ENCODE measurements around the gene LVRN. TPM values are rescaled to one million over a fixed set of nuclear protein-coding genes. Genes with fewer than 3 reads are reported as not detected.
A peak's percentile ranks its signal among the peaks of the same experiment; 100 is the strongest.

Gene LVRN
- polyA plus RNA-seq, 3 donors: not detected

DNA sequence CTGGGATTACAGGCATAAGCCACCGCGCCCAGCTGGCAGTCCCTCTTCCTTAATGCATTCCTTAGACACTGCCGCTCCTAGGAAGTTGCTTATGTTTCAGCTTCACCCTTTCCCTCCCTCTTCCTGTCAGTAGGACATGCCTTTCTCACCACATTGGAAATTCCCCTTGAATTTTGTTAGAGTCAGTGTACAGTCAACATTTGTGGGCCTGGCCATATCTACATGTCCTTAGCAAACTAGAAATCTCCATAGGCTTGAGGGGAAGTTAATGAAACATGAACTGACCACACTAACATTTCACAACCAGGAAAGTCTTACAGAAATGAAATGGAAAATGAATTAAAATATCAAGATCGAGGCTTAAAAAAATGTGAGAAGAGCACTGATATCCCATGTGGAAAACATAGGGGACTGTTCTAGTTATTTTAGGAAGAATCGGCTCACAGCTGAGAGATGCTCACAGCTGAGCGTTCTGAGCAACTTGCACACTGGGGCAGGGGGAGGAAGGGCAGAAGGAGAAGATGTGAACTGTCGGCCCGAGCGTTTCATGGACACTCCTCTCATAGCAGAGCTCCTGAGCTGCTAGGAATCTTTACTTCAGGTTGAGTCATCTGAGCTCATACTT lies 21.1 kb upstream of the LVRN start:
- Histone ChIP-seq H3K36me3 (replicated peaks in 1 of 2; ENCODE audit: control insufficient read depth in 1 of 2, insufficient read depth in 2 of 2, low read length in 2 of 2) (no peaks in the 10 kb centered on the region), H3K9me3 (replicated peaks in 1 of 2; ENCODE audit: control insufficient read depth in 1 of 2, insufficient read depth in 1 of 2, low read length in 2 of 2) (no peaks in the 10 kb centered on the region), H3K9ac (ENCODE audit: insufficient read depth, low read length, poor library complexity, severe bottlenecking) (no peak overlapping the region), H3K27ac (ENCODE audit: low read depth in 1 of 2, low read length in 2 of 2) (no peak overlapping the region), H2AFZ (ENCODE audit: insufficient read depth, low read depth, low read length, poor library complexity, severe bottlenecking) (no peak overlapping the region), H3K4me1 (ENCODE audit: control insufficient read depth in 1 of 2, insufficient read depth in 2 of 2, low read length in 2 of 2) (no peaks in the 10 kb centered on the region), H3K4me3 (replicated peaks in 1 of 3; ENCODE audit: low read depth in 2 of 3, low read length in 3 of 3) (no peak overlapping the region), H3K4me2 (replicated peaks; ENCODE audit: extremely low read depth, low read length, poor library complexity, severe bottlenecking) (peak overlapping the region; percentile 16), H4K20me1 (ENCODE audit: insufficient read depth, low read length) (no peaks in the 10 kb centered on the region), H3K27me3 (ENCODE audit: control insufficient read depth in 2 of 2, insufficient read depth in 2 of 2, low read length in 2 of 2) (no peaks in the 10 kb centered on the region), H3K79me2 (ENCODE audit: insufficient read depth, low read length) (no peaks in the 10 kb centered on the region)
- Mint-ChIP-seq H3K27ac (peak overlapping the region in 2 of 7 donors; percentile 2 to 99), H3K36me3 (no peaks in the 10 kb centered on the region), H3K27me3 (ENCODE audit: low read depth in 3 of 3) (peaks cover 1 to 9% (median 5%) of the 10 kb centered on the region in 3 donors), H3K4me3 (peak overlapping the region in 1 of 2 donors; percentile 10), H3K9me3 (peaks cover 0 to 9% (median 5%) of the 10 kb centered on the region in 7 donors), H3K4me1 (peaks cover 4% of the 10 kb centered on the region)
- WGBS (ENCODE audit: insufficient coverage): 100% methylated on average over 3 of the region's 9 CpGs
- TF ChIP-seq, protein P1, sequence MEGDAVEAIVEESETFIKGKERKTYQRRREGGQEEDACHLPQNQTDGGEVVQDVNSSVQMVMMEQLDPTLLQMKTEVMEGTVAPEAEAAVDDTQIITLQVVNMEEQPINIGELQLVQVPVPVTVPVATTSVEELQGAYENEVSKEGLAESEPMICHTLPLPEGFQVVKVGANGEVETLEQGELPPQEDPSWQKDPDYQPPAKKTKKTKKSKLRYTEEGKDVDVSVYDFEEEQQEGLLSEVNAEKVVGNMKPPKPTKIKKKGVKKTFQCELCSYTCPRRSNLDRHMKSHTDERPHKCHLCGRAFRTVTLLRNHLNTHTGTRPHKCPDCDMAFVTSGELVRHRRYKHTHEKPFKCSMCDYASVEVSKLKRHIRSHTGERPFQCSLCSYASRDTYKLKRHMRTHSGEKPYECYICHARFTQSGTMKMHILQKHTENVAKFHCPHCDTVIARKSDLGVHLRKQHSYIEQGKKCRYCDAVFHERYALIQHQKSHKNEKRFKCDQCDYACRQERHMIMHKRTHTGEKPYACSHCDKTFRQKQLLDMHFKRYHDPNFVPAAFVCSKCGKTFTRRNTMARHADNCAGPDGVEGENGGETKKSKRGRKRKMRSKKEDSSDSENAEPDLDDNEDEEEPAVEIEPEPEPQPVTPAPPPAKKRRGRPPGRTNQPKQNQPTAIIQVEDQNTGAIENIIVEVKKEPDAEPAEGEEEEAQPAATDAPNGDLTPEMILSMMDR (IDR thresholded peaks at IDR 0.05): no peak
- intact Hi-C loops (cut with micrococcal nuclease): no loop called here
- DNase-seq: peak in 1 of 3 donors; percentile 44

DNA sequence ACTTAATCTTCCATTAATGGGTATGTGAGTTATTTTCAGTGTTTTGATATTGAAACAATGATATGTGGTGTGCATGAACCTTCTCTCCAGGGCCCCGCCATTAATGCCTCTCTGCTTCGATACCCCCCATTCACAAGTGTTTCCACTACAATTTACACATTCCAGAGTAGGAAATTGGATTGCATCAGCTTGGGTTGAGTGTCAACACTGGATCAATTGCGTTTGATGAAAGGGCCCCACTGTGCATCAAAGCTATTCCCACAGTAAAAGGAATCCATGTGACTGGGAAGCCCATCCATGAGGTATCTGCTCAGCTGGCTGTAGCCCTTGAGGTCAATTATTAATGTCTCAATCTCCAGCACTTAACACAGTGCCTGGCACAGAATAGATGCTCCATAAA lies 17.8 kb upstream of the LVRN start:
- intact Hi-C loops (cut with micrococcal nuclease): no loop called here
- no peaks in the 10 kb centered on the region for H3K27me3 ChIP-seq (ENCODE audit: control insufficient read depth in 2 of 2, insufficient read depth in 2 of 2, low read length in 2 of 2)
- Mint-ChIP-seq H3K9me3 (peaks cover 0 to 9% (median 5%) of the 10 kb centered on the region in 7 donors), H3K4me1 (peaks cover 12% of the 10 kb centered on the region), H3K4me3 (no peak overlapping the region), H3K27me3 (ENCODE audit: low read depth in 3 of 3) (peaks cover 3 to 7% (median 5%) of the 10 kb centered on the region in 3 donors), H3K27ac (no peak overlapping the region), H3K36me3 (no peaks in the 10 kb centered on the region)
- no peak overlapping the region for H3K4me2 ChIP-seq (replicated peaks; ENCODE audit: extremely low read depth, low read length, poor library complexity, severe bottlenecking)
- no peaks in the 10 kb centered on the region for H3K79me2 ChIP-seq (ENCODE audit: insufficient read depth, low read length)
- peaks cover 0 to 7% of the 10 kb centered on the region in 2 donors for H3K4me1 ChIP-seq (ENCODE audit: control insufficient read depth in 1 of 2, insufficient read depth in 2 of 2, low read length in 2 of 2)
- no CpG with 5 or more reads among the region's 3 CpGs for WGBS (ENCODE audit: insufficient coverage)
- H3K9ac ChIP-seq (ENCODE audit: insufficient read depth, low read length, poor library complexity, severe bottlenecking): no peak overlapping the region
- no peak overlapping the region for H2AFZ ChIP-seq (ENCODE audit: insufficient read depth, low read depth, low read length, poor library complexity, severe bottlenecking)
- no peaks in the 10 kb centered on the region for H3K36me3 ChIP-seq (replicated peaks in 1 of 2; ENCODE audit: control insufficient read depth in 1 of 2, insufficient read depth in 2 of 2, low read length in 2 of 2)
- H3K9me3 ChIP-seq (replicated peaks in 1 of 2; ENCODE audit: control insufficient read depth in 1 of 2, insufficient read depth in 1 of 2, low read length in 2 of 2): no peaks in the 10 kb centered on the region
- no peaks in the 10 kb centered on the region for H4K20me1 ChIP-seq (ENCODE audit: insufficient read depth, low read length)
- no peak overlapping the region for H3K27ac ChIP-seq (ENCODE audit: low read depth in 1 of 2, low read length in 2 of 2)
- DNase-seq: no peak
- TF ChIP-seq, protein P1 (IDR thresholded peaks at IDR 0.05): no peak
- H3K4me3 ChIP-seq (replicated peaks in 1 of 3; ENCODE audit: low read depth in 2 of 3, low read length in 3 of 3): no peak overlapping the region
